GM19025 (cell line): ENCODE data around the gene PUM2.
A peak's percentile ranks its signal among the peaks of the same experiment; 100 is the strongest.

Experiments
- ATAC-seq: cut with Tn5 transposase; IDR thresholded peaks from one replicate; pipeline ENCODE4 v1.9.1; 2021; ENCODE audit warnings: mild to moderate bottlenecking, low read depth, moderate library complexity; ENCODE audit not compliant: unreplicated experiment

PUM2 gene

GRCh38 chr2:20207051-20207450 lies 143.6 kb downstream of the PUM2 start:
- peak; percentile 39 for ATAC-seq

GRCh38 chr2:20205915-20206524 lies 144.6 kb downstream of the PUM2 start:
- ATAC-seq = no peak

DNA sequence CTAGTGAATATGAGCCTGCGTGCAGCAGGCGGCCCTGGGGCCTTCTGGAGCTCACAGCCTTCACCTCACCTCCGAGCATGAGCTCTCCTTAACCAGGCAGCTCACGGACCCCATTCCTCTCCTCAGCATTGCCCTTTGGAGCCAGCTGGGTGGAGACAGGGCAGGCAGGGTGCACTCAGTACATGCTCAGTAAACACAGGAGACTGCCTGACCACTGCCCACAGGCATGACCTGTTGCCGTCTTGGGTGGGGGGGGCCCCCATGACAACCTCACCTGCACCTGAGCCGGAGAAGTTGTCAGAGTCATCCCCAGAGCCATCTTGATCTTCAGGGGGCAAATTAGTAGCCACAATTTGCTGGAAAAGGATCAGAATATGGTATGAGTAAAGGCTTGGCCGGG lies 145.6 kb downstream of the PUM2 start:
- ATAC-seq = no peak

DNA sequence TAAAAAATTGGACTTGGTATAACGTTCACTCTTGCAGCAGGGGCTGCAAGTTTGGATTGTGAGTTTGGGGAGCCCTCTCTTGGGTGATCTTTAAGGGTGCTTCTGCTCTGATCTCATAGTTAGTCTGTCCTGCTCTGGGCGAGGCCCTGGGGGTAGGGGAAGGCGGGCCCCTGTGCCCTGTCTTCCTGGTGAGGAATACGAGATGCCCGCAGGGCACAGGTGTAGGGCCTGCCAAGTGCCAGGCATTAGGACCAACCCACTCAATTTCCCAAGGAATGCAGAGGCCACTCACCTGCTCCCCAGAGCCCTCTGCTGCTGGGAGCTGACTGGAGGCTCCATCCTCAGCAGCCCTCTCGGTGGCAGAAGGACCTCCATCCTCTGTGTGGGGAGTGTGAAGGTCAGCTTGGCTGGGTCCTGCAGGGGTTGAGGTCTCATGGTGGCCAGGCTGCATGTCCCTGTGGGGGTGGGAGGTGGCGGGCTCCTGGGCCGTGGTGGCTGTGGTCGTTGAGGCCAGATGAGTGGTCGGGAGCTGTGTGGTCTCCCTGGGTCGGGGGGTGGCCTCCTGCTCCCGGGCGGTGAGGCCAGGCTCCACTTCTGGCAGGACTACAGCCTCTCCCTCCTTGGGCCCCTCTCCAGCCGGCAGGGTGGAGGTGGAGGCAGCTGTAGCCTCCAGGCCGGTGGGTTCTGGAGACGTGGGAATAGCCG lies 147.0 kb downstream of the PUM2 start:
- no peak for ATAC-seq

- ATAC-seq = no peak
Observed at GRCh38 chr2:20203072-20203471, 147.6 kb downstream of the PUM2 start.

DNA sequence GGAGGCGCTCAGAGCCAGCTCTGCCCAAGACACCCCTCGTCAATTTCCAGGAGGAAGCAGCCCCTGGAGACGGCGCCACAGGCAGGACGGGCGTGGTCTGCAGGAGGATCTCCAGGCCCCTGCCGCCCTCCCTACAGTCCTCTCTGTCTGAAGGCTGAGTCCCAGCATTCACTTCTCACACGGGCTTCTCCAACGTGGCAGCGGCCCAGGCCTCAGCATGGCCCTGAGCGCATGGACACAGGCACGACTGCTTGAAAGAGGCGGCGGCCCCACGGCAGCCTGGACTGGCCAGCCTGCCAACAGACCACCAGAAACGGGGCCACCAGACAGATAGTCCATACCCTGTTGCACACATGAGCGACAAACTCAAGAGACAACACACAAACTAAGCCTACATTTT lies 149.0 kb downstream of the PUM2 start:
- ATAC-seq = no peak

DNA sequence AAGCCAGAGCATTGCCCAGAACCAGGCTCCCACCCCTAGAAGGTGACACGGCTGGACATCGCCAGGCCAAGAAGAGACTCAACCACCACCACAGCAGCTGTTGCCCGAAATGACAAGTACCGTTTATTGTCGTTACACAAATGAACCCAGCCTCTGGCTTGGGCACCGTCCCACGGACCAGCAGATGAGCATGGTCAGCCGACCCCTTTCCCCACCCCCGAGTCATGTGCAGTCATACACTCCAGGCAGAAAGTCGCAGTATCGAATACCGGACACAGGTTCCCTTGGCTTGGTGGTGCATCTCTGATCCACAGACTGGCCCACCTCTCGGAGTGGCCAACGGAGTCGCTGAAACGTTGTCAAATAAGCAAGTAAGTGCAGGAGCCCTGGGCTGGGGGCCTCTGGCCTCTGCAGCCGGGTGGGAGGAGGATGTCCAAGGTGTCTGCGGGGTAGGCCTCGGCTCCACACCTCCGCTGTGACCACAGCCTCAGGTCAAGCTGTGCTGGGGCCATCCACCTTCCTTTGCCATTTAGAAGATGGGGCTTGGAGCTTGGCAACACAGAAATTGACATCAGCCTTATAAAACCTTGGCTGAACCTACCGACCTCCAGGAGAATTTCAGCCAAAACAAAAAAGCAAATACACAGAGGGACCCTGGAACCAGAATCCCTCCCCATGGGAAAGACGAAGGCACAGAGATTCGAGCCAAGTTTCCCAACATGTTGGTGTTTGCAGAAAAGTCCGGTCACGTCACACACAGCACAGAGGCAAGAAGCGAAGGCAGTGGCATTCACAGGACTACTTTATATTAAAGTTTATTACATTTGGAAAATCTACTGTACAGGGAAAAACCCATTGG lies 149.7 kb downstream of the PUM2 start:
- no peak for ATAC-seq

GRCh38 chr2:20199633-20200270 lies 150.9 kb downstream of the PUM2 start:
- ATAC-seq = no peak

GRCh38 chr2:20198796-20199632 lies 151.6 kb downstream of the PUM2 start:
- no peak for ATAC-seq
